HCT116 (cell line): ENCODE measurements around the gene IL20RA. TPM values are rescaled to one million over a fixed set of nuclear protein-coding genes. Genes with fewer than 3 reads are reported as not detected.

Experiments used
- ATAC-seq: fragments of 200-7000 bp; cut with Tn5 transposase; 2 replicates; pipeline ENCODE4 v1.9.1; 2020; ENCODE audit warnings: mild to moderate bottlenecking, moderate library complexity
- BruUV-seq: library from RNA; stranded (reverse); fragments of 400-500 nt; replicated peaks from 2 replicates; lab custom pipeline; 2021; lab: Mats Ljungman, UMichigan
- CTCF ChIA-PET: fragments of 300-600 bp; sonication (Branson Sonifier 250); formaldehyde crosslinking; loops from one replicate; lab custom pipeline; 2021; ENCODE audit warnings: antibody characterized with exemption; lab: Charles Lee
- POLR2A ChIA-PET: fragments of 300-600, 350-600 bp; sonication (Branson Sonifier 250); formaldehyde crosslinking; loops from one replicate; lab custom pipeline; 2021; ENCODE audit warnings: antibody characterized with exemption; lab: Charles Lee
- RAD21 ChIA-PET, 2 experiments: fragments of 300-600 bp; sonication (Branson Sonifier 250); formaldehyde crosslinking; loops; one replicate each; lab custom pipeline; 2023; ENCODE audit warnings: low total read pairs in 2 of 2; ENCODE audit not compliant: uncharacterized antibody in 2 of 2, unreplicated experiment in 2 of 2, low non-redundant PET in 1 of 2; lab: Charles Lee
- DNase-seq: peaks from one replicate; pipeline ENCODE4 v3.0.0-alpha.2; 2010; ENCODE audit warnings: low read depth, low spot score
- H2AFZ ChIP-seq: fragments of 200-600 bp; shearing (Covaris generic), sonication (generic); 2 replicates; pipeline ENCODE4 v1.6.1; 2017; ENCODE audit warnings: low read depth, mixed run types, mixed read lengths, antibody characterized with exemption, low read length; ENCODE audit not compliant: poor library complexity, severe bottlenecking
- H3K27ac ChIP-seq: 2 replicates; pipeline ENCODE4 v1.5.1; 2012; ENCODE audit warnings: low read depth, low read length
- H3K27me3 ChIP-seq: fragments of 200-600 bp; sonication (generic); 2 replicates; pipeline ENCODE4 v1.6.1; 2016; ENCODE audit warnings: mixed run types, low read length, mixed read lengths; ENCODE audit not compliant: insufficient read depth
- H3K36me3 ChIP-seq, 2 experiments: fragments of 200-500 bp in 1 of 2; fragments of 200-600 bp in 1 of 2; sonication (Bioruptor generic) in 1 of 2; sonication (generic) in 1 of 2; 2 replicates each; pipeline versions ENCODE4 v1.5.1 to v1.6.1; 2014 to 2016; ENCODE audit warnings: low read length in 2 of 2, inconsistent platforms in 1 of 2, mixed read lengths in 1 of 2, mixed run types in 1 of 2; ENCODE audit not compliant: insufficient read depth in 2 of 2, control insufficient read depth in 1 of 2
- H3K4me1 ChIP-seq, 2 experiments: fragments of 200-600 bp in 1 of 2; sonication (generic) in 1 of 2; 2 replicates each; pipeline versions ENCODE4 v1.5.1 to v1.6.1; 2012 to 2017; ENCODE audit warnings: low read length in 2 of 2, inconsistent platforms in 1 of 2, mild to moderate bottlenecking in 1 of 2, mixed read lengths in 1 of 2, mixed run types in 1 of 2, moderate library complexity in 1 of 2; ENCODE audit not compliant: insufficient read depth in 2 of 2, control insufficient read depth in 1 of 2
- H3K4me2 ChIP-seq: fragments of 200-600 bp; sonication (generic); 2 replicates; pipeline ENCODE4 v1.6.1; 2017; ENCODE audit warnings: mixed run types, low read length, mixed read lengths
- H3K4me3 ChIP-seq, 2 experiments: fragments of 200-600 bp in 1 of 2; sonication (generic) in 1 of 2; replicated peaks in 1 of 2; 2 replicates each; pipeline ENCODE4 v1.5.1; 2011 to 2016; ENCODE audit warnings: low read length in 2 of 2, control low read depth in 1 of 2, low read depth in 1 of 2, mild to moderate bottlenecking in 1 of 2, mixed read lengths in 1 of 2, mixed run types in 1 of 2
- H3K79me2 ChIP-seq: fragments of 200-600 bp; sonication (generic); 2 replicates; pipeline ENCODE4 v1.6.1; 2017; ENCODE audit warnings: mild to moderate bottlenecking, mixed run types, low read length, moderate library complexity, mixed read lengths; ENCODE audit not compliant: insufficient read depth
- H3K9ac ChIP-seq: fragments of 200-600 bp; sonication (generic); 2 replicates; pipeline ENCODE4 v1.6.1; 2016; ENCODE audit warnings: low read length, mixed read lengths
- H3K9me2 ChIP-seq: fragments of 200-600 bp; sonication (generic), shearing (Covaris generic); 2 replicates; pipeline ENCODE4 v1.6.1; 2017; ENCODE audit warnings: mixed run types, mild to moderate bottlenecking, moderate library complexity; ENCODE audit not compliant: insufficient read depth
- H3K9me3 ChIP-seq, 2 experiments: fragments of 200-500 bp in 1 of 2; fragments of 200-600 bp in 1 of 2; sonication (Bioruptor generic) in 1 of 2; sonication (generic) in 1 of 2; 2 replicates each; pipeline ENCODE4 v1.6.1; 2014 to 2017; ENCODE audit warnings: low read length in 2 of 2, mixed read lengths in 2 of 2, inconsistent platforms in 1 of 2, low read depth in 1 of 2, mild to moderate bottlenecking in 1 of 2, mixed run types in 1 of 2, moderate library complexity in 1 of 2; ENCODE audit not compliant: control insufficient read depth in 1 of 2, insufficient read depth in 1 of 2
- H4K20me1 ChIP-seq: fragments of 200-600 bp; sonication (generic), shearing (Covaris generic); 2 replicates; pipeline ENCODE4 v1.6.1; 2017; ENCODE audit warnings: mixed run types, mild to moderate bottlenecking, moderate library complexity; ENCODE audit not compliant: insufficient read depth
- CBX3 ChIP-seq: IDR thresholded peaks from 2 replicates; pipeline ENCODE4 v1.6.1; 2012; ENCODE audit warnings: low read depth
- CEBPB ChIP-seq: IDR thresholded peaks from 2 replicates; pipeline ENCODE4 v1.6.1; 2012; ENCODE audit warnings: low read depth
- EGR1 ChIP-seq: IDR thresholded peaks from 2 replicates; pipeline ENCODE4 v1.6.1; 2012; ENCODE audit warnings: low read depth
- ELF1 ChIP-seq: IDR thresholded peaks from 2 replicates; pipeline ENCODE4 v1.6.1; 2012; ENCODE audit warnings: low read depth, borderline replicate concordance
- EZH2 ChIP-seq: fragments of 200-600 bp; sonication (generic); IDR thresholded peaks from 2 replicates; pipeline ENCODE4 v1.6.1; 2017; ENCODE audit warnings: antibody characterized with exemption, mixed run types
- EZH2phosphoT487 ChIP-seq: fragments of 200-600 bp; IDR thresholded peaks from 2 replicates; pipeline ENCODE4 v1.6.1; 2018; ENCODE audit warnings: antibody characterized with exemption, borderline replicate concordance
- JUND ChIP-seq: IDR thresholded peaks from 2 replicates; pipeline ENCODE4 v1.6.1; 2012
- POLR2A ChIP-seq: IDR thresholded peaks from 2 replicates; pipeline ENCODE4 v1.7.0; 2011; ENCODE audit warnings: borderline replicate concordance; ENCODE audit not compliant: insufficient read depth, insufficient read length; ENCODE audit errors: extremely low read depth
- POLR2AphosphoS5 ChIP-seq: IDR thresholded peaks from 2 replicates; pipeline ENCODE4 v1.6.1; 2011; ENCODE audit warnings: mild to moderate bottlenecking, low read depth, low read length, moderate library complexity
- RAD21 ChIP-seq: IDR thresholded peaks from 2 replicates; pipeline ENCODE4 v1.6.1; 2012; ENCODE audit warnings: low read depth, mild to moderate bottlenecking
- SIN3A ChIP-seq: IDR thresholded peaks from 2 replicates; pipeline ENCODE4 v1.6.1; 2012; ENCODE audit warnings: low read depth
- SP1 ChIP-seq: IDR thresholded peaks from 2 replicates; pipeline ENCODE4 v1.6.1; 2012; ENCODE audit warnings: low read depth
- SRF ChIP-seq: IDR thresholded peaks from 2 replicates; pipeline ENCODE4 v1.6.1; 2012; ENCODE audit warnings: low read depth
- YY1 ChIP-seq: IDR thresholded peaks from 2 replicates; pipeline ENCODE4 v1.6.1; 2011; ENCODE audit warnings: low read length, low read depth, moderate library complexity, mild to moderate bottlenecking; ENCODE audit not compliant: insufficient replicate concordance; ENCODE audit errors: extremely low read depth
- ZFX ChIP-seq: fragments of 450-650 bp; IDR thresholded peaks from 2 replicates; pipeline ENCODE4 v1.6.1; 2017
- ZNF274 ChIP-seq: fragments of 200-500 bp; sonication (Bioruptor generic); IDR thresholded peaks from 2 replicates; pipeline ENCODE4 v1.6.1; 2014; ENCODE audit warnings: mild to moderate bottlenecking, low read depth, low read length, inconsistent platforms
- intact Hi-C: fragments of 100-400 bp; cut with micrococcal nuclease; formaldehyde crosslinking; loops from 2 replicates; pipeline ENCODE4 v1.10.0; 2022
- total RNA-seq: library from RNA; stranded (reverse); gene quantifications from one replicate; pipeline ENCODE4 v1.2.1, GENCODE V29; 2021; ENCODE audit not compliant: unreplicated experiment
- TF ChIP-seq, protein P1 (sequence below): IDR thresholded peaks from 2 replicates; pipeline ENCODE4 v1.6.1; 2012
- TF ChIP-seq, protein P2 (sequence below): IDR thresholded peaks from 2 replicates; pipeline ENCODE4 v1.6.1; 2011; ENCODE audit warnings: mild to moderate bottlenecking, low read length, moderate library complexity; ENCODE audit not compliant: insufficient replicate concordance; ENCODE audit errors: extremely low read depth
- TF ChIP-seq, protein P3 (sequence below): IDR thresholded peaks from 2 replicates; pipeline ENCODE4 v1.6.1; 2012; ENCODE audit warnings: low read depth

The IL20RA gene
- total RNA-seq, 1 experiment from 2014 or later: 1.1 TPM

DNA sequence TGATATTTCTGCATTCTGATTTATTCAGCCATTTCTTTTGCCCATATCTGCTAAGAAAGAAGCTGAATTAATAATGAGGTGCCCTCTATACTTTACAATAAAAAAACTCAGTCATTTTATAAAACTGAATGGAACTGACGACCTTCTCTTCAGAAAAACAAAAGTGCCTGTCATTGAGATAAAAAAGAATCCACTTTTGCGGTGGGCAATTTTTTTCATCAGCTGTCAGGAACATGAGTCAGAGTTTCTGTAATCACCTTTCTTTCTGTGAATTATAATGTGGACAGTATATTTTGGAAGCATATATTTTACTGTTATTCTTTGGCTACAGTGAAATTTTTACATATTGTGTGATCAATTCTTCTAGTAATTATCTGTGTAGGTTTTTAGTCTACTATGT is 33.4 kb downstream of the IL20RA start:
- DNase-seq (no peak), ATAC-seq (no peak)
- H3K27me3 ChIP-seq: no peaks in the 10 kb centered on the region
- intact Hi-C loops: loop anchor here (10.0 kb wide), 1 partner anchor 167 kb away; no protein-coding TSS in a partner anchor
- ChIA-PET RAD21 (no interaction called here), CTCF (no interaction called here), POLR2A (no interaction called here)
- H3K4me2 ChIP-seq: no peak overlapping the region
- no peak for TF ChIP-seq SIN3A
- TF ChIP-seq ELF1: no peak
- TF ChIP-seq POLR2A: no peak
- no peak for TF ChIP-seq EZH2phosphoT487
- no peak for TF ChIP-seq CBX3
- TF ChIP-seq YY1: no peak
- no peak for TF ChIP-seq JUND
- TF ChIP-seq CEBPB: no peak
- TF ChIP-seq, protein P1, sequence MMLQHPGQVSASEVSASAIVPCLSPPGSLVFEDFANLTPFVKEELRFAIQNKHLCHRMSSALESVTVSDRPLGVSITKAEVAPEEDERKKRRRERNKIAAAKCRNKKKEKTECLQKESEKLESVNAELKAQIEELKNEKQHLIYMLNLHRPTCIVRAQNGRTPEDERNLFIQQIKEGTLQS: no peak
- TF ChIP-seq, protein P2, sequence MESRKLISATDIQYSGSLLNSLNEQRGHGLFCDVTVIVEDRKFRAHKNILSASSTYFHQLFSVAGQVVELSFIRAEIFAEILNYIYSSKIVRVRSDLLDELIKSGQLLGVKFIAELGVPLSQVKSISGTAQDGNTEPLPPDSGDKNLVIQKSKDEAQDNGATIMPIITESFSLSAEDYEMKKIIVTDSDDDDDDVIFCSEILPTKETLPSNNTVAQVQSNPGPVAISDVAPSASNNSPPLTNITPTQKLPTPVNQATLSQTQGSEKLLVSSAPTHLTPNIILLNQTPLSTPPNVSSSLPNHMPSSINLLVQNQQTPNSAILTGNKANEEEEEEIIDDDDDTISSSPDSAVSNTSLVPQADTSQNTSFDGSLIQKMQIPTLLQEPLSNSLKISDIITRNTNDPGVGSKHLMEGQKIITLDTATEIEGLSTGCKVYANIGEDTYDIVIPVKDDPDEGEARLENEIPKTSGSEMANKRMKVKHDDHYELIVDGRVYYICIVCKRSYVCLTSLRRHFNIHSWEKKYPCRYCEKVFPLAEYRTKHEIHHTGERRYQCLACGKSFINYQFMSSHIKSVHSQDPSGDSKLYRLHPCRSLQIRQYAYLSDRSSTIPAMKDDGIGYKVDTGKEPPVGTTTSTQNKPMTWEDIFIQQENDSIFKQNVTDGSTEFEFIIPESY: no peak
- TF ChIP-seq ZNF274: no peak
- TF ChIP-seq ZFX: no peak
- TF ChIP-seq SRF: no peak
- no peak for TF ChIP-seq POLR2AphosphoS5
- no peak for TF ChIP-seq EGR1
- no peak for TF ChIP-seq EZH2
- TF ChIP-seq SP1: no peak
- TF ChIP-seq RAD21: no peak
- TF ChIP-seq, protein P3, sequence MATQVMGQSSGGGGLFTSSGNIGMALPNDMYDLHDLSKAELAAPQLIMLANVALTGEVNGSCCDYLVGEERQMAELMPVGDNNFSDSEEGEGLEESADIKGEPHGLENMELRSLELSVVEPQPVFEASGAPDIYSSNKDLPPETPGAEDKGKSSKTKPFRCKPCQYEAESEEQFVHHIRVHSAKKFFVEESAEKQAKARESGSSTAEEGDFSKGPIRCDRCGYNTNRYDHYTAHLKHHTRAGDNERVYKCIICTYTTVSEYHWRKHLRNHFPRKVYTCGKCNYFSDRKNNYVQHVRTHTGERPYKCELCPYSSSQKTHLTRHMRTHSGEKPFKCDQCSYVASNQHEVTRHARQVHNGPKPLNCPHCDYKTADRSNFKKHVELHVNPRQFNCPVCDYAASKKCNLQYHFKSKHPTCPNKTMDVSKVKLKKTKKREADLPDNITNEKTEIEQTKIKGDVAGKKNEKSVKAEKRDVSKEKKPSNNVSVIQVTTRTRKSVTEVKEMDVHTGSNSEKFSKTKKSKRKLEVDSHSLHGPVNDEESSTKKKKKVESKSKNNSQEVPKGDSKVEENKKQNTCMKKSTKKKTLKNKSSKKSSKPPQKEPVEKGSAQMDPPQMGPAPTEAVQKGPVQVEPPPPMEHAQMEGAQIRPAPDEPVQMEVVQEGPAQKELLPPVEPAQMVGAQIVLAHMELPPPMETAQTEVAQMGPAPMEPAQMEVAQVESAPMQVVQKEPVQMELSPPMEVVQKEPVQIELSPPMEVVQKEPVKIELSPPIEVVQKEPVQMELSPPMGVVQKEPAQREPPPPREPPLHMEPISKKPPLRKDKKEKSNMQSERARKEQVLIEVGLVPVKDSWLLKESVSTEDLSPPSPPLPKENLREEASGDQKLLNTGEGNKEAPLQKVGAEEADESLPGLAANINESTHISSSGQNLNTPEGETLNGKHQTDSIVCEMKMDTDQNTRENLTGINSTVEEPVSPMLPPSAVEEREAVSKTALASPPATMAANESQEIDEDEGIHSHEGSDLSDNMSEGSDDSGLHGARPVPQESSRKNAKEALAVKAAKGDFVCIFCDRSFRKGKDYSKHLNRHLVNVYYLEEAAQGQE: no peak
- no peaks in the 10 kb centered on the region for H4K20me1 ChIP-seq
- H3K27ac ChIP-seq: no peak overlapping the region
- H3K36me3 ChIP-seq: no peaks in the 10 kb centered on the region
- H3K4me1 ChIP-seq: no peaks in the 10 kb centered on the region
- no peaks in the 10 kb centered on the region for H3K79me2 ChIP-seq
- H3K9me2 ChIP-seq: no peaks in the 10 kb centered on the region
- no peak overlapping the region for H3K9ac ChIP-seq
- H2AFZ ChIP-seq: no peak overlapping the region
- no peak overlapping the region for H3K4me3 ChIP-seq
- BruUV-seq: no TSS peak
- no peaks in the 10 kb centered on the region for H3K9me3 ChIP-seq
